HG02884 (cell line): Measurements from ENCODE around the gene ALLC.
"Not testable (repeated sequence)": the region's sequence is repeated elsewhere in the genome, so short reads cannot be mapped to it uniquely, and the experiment has no call there.

Experiments
- ATAC-seq: cut with Tn5 transposase; IDR thresholded peaks from one replicate; pipeline ENCODE4 v1.9.1; 2021; ENCODE audit warnings: mild to moderate bottlenecking, moderate library complexity; ENCODE audit not compliant: unreplicated experiment

The ALLC gene

DNA sequence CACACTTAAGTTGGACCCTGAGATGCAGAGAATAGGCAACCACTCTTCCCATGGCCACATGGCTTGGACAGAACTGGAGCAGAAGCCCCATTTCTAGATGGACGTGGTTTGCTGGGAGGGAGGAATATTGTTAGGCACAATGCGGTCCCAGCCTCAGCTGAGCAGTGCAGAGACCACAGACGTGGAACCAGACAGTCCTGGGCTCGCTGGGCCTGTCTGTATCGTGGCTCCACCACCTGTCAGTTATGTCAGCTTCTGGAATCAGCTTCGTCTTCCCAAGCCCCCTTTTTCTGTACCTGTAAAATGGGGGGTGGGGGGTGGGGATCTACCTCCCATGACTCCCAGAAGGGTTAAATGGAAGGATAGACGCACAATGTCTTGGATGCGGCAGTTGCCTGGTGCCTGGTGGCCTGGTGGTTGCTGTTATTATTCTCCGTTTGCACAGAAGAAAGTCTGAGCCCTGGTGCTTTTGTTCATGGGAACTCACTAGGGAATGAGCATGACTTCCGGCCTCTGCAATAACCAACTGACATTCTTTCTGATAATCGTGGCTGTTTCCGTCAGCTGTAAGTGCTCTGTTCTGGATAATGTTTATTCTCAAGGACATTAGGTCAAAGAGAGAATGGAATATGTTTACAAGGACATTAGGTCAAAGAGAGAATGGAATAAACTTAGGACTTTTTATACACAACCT, 31.7 kb upstream of the ALLC start:
- no peak for ATAC-seq

DNA sequence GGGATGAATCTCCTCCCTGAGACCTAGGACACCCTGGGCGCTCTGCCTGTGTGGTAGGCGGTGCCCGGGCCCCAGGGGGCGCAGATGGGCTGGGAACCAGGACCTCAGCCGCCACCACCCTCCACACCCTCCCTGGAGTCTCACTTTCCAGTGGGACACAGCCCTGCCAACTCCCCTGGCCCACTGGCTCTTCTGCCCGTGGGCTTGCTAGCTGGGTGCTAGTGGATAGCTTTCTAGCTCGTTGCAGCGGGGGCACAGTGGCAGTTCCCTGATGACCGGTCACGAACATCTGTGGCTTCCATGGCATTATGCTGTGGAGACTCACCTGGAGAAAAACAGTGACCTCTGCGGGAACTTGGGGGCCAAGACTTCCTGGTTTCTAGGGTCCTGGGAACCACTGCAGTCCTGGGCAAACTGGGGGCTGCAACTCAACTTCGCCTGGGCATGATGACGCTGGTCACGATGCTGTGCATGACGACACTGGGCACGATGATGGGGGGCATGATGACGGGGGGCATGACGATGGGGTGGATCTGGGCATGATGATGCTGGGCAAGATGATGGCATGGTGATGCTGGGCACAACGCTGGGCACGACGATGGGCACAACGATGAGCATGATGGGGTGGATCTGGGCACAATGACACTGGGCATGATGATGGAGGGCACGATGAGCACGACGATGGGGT, 31.0 kb upstream of the ALLC start:
- no peak for ATAC-seq

DNA sequence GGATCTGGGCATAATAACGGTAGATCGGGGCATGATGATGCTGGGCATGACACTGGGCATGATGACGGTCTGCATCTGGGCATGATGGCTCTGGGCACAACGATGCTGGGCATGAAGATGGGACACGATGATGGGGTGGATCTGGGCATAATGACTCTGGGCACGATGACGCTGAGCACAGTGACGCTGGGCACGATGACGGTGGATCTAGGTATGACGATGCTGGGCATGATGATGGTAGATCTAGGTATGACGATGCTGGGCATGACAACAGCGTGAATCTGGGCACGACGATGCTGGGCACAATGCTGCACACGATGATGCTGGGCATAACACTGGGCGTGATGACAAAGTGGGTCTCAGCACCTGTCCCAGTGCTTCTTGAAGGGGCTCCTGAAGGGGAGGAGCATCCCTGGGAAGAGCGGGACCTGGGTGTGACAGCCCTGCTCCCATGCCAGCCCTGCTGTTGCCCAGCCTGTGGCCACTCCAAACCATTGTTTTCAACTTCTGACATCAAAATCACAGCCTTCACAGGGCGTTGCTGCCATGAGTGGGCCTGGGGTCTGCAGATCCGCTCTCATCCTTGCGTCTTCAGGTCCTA, 30.4 kb upstream of the ALLC start:
- ATAC-seq = no peak

- no peak for ATAC-seq
Measured at GRCh38 chr2:3628241-3628679, 29.7 kb upstream of the ALLC start.

GRCh38 chr2:3628800-3629199, 29.2 kb upstream of the ALLC start:
- no peak for ATAC-seq

DNA sequence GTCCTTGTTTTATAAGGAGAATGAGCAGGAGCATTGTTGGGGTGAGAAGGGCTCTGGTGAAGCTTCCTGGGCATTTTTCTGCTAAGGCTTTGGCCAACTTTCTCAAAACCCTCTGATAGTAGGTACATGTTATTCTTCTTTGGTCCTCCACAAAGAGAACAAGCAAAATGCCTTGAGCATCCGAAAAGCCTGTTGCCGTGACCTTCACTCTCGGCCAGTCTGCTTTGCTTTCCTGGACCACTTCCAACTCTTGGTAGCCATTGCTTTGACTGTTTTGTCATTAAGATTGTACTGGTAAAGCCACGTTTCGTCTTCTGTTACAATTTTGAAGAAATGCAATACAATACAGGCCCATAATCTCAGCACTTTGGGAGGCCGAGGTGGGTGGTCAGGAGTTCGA, 27.4 kb upstream of the ALLC start:
- ATAC-seq = no peak

DNA sequence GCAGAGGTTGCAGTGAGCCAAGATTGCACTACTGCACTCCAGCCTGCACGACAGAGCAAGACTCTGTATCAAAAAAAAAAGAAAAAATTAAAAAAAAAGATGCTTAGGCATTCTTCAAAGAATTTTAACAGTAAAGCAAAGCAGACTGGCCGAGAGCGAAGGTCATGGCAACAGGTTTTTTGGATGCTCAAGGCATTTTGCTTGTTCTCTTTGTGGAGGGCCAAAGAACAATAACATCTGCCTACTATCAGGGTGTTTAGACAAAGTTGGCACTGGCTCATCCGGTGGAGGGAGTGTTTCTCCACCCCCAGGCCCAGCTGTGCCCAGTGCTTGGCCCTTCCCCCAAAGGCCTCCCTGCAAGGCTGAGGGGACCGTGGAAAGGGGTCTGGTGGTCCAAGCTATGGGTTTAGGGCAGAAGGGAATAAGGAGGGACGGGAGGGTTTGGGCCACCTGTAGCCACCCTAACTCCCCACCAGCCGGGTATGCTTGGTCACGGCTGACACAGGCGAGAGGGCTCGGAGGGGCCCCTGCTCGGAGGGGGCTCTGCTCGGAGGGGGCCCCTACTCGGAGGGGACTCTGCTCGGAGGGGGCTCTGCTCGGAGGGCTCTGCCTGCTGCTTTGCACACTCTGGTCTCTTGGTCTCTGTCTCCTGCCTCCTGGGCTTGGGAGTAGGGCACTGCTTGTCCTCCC, 26.7 kb upstream of the ALLC start:
- ATAC-seq = no peak

DNA sequence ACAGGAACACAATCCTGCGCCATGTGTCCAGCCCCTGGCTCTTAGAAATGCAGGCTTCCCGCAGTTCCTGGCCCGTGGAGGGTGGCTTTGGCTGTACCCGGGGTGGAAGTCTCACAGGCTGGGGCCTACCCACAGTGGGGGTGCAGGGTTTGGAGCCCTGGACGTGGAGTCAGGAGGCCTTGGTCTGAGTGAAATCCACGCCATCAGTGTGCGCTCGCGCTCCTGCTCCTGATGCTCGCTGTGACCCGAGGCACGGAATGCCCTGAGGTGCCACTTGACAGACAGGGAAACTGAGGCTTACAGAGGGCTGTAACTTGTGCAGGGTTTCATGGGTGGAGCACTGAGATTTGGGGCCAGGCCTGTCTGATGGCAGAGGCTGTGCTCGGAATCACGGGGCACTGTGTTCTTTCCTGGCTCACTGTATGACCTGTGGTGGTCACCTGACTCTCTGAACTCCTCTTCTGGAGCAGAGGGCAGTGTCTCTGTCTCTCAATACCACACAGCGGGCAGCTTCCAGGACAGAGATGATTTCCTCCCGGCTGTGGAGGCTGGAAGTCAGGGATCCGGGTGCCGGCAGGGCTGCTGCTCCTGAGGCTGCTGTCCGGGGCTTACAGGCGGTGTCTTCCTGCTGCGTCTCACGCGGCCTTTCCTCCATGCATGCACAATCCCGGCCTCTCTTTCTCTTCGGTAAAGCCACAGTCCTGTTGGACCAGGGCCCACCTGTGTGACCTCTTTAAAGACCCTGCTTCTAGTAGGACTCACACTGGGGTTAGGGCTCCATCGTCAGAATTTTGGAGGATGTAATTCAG, 25.9 kb upstream of the ALLC start:
- ATAC-seq = no peak

- no peak for ATAC-seq
Measured at GRCh38 chr2:3633089-3633981, 24.7 kb upstream of the ALLC start.

GRCh38 chr2:3633982-3634595, 23.9 kb upstream of the ALLC start:
- no peak for ATAC-seq

DNA sequence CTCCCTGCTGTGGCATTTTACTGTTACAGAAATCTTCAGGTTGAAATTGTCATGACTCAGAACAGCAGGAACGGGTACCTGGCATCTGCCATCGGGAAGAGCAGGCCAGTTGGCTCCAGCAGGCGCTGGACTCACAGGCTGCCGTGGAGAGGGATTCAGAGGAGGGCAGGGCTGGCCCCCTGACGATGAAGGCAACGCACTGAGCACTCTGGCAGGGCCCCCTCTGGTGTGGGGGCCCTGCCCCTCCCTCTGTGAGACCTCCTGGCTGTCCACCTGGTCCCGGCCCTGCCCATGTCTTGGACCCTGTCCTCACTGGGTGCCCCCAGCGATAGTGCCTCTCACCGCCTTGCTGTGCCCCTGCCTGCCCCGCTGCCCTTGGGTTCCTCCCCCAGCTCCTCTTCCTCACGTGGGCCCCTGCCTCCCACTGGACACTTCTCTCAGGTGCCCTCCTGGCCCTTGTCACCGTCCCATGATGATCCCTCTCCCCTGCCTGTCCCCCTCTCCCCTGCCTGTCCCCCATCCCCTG, 23.3 kb upstream of the ALLC start:
- no peak for ATAC-seq

DNA sequence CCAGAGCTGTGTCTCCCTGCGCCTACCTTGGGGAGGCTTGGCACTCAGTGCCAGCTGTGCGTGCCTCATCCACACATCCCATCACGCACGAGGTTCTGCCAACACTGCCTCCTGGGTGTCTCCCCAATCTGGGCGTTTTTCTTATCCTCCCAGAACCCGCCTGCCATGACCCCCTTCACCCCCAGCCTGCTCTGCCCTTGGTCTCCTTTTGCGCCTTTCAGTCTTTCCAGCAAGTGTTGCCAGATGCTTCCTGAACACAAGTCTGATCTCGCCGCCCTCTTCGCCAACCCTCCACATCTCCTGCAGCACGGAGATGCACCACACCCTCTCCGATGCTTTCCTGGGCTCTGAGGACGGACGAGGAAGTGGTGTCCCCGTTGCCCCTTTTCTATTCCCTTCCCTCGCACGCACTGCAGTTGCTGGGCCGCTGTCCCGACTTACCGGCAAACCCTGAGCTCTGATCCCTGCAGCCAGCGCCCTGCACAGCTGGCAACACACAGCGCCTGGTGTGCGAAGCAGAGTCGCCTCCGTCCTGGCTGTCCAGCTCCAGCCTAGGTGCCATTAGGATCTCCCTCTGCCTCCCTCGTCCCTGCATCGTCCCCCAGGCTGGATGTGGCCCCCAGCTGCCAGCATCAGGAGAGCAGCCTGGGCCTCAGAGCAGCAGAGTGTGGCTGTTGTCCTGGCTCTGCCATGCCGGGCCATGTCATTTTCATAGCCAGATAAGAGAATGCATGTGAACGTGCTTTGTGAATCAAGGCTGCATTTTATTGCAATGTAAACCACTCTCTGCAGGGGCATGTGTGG, 22.6 kb upstream of the ALLC start:
- no peak for ATAC-seq

DNA sequence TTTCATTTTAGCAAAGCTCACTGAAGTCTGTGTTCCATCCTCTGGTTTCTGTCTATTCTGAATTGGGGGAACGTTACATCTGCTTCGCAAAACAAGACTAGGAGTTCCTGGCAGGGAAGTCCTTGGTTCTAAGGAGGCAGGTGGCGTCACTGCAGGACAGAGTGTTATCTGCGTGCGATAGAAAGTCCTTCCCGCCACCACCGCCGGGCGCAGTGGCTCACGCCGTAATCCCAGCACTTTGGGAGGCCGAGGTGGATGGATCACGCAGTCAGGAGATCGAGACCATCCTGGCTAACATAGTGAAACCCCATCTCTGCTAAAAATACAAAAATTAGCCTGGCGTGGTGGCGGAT, 22.0 kb upstream of the ALLC start:
- ATAC-seq = not testable (repeated sequence)

DNA sequence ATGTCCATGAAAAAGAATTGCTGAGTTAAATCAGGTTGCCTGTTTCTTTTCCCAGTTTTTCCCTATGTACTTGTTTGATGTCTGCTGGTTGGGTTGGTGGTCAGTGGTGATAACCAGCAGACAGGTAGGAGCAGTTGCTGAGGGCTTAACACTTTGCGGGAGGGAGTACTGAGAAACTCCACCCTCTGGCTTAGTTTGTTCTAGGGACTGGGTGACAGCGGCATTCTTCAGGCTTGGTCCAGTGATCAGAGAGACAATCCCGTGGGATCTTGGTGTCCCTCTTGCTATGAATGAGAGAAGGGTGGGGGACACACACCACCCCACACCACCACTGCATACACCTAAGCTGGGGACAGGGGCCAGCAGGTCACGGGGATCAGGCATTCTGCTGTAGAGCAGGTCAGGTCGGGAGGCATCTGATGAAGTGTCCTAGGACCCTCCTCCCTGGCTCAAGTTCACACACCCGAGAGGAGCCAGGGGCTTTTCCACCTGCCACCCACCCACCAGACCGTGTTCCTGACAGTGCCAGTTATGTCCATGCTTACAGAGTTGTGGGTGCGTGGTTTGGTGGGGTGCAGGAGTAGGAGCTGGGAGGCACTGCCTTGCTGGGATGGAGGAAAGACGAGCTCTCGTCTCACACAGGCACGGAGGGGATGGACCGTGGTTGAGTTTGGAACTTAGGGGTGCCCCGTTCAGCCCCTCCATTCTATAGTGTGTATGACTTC, 21.3 kb upstream of the ALLC start:
- no peak for ATAC-seq

DNA sequence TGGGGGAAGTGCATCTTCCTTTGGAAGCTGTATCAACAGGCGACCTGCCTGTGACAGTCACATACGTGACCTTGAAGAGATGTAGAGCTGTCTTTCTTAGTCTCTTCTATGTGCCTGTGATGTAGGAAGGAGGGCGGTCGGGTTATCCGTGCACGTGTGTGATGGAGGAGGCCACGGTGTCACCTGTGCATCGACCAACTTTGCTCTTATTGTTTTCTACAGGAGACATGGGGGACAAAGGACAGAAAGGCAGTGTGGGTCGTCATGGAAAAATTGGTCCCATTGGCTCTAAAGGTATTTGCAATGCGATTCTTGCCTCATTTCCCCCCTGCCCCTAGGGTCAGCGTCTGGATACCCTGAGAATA, 20.7 kb upstream of the ALLC start:
- no peak for ATAC-seq

- ATAC-seq = no peak
Measured at GRCh38 chr2:3637692-3638455, 20.1 kb upstream of the ALLC start.

DNA sequence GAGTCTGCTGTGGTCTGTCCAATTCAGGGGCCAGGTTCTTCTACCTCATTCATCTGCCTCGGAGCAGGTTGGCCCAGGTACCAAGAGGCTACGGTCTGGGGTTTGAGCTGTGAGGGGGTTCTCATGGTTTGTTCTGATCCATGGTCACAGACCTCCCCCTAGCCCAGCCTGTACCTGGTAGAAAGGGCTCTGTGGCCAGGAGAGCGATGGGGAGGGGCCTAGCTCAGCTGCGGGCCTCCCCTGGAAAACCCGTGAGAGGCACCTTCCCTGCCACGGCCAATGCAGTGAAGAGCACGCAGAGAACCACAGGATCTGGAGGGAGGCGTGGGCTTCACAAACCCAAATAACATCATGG, 19.6 kb upstream of the ALLC start:
- no peak for ATAC-seq
